ENCODE results near the gene PABPN1. TPM values are rescaled to one million over a fixed set of nuclear protein-coding genes. Genes with fewer than 3 reads are reported as not detected.
A peak's percentile ranks its signal among the peaks of the same experiment; 100 is the strongest.

Gene PABPN1
- total and polyA plus RNA-seq, 2 of the 13 experiments (the other 11 are each of a cell fraction or from before 2014, with no cell fraction given) = 233 to 524 TPM

DNA sequence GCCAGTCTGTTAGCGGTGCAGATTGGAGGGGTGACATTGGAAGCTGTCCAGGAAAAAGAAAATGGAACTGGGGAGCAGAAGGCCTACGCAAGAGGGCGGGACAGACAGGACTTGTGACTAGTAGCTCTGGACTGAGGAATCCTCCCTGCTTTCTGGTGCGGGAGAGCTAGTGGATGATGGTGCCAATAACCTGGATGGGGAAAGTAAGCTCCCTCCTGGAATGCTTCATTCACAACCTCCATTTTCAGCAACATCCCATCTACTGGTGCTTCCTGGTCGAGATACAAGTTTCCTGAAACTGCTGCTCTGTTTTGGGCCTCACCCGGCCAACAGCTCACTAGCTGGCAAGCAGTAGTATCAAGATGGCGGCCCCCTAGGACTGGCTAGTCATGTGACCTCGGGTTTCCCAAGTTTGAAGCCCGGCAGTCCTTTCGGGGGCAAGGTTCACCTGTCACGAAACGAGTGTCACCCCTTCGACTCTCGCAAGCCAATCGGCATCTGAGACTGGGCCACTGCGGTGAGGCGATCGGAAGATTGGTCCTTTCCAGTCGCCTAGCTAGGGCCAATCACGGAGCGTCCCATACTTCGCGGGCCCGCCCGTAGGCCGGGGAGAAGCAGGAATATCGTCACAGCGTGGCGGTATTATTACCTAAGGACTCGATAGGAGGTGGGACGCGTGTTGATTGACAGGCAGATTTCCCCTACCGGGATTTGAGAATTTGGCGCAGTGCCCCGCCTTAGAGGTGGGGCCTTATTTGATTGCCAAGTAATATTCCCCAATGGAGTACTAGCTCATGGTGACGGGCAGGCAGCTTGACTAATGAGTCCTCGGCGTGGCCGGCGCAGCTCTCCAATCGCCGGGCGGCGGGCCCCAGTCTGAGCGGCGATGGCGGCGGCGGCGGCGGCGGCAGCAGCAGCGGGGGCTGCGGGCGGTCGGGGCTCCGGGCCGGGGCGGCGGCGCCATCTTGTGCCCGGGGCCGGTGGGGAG, at the start of gene PABPN1 (continued):
- TF ChIP-seq, protein P1, sequence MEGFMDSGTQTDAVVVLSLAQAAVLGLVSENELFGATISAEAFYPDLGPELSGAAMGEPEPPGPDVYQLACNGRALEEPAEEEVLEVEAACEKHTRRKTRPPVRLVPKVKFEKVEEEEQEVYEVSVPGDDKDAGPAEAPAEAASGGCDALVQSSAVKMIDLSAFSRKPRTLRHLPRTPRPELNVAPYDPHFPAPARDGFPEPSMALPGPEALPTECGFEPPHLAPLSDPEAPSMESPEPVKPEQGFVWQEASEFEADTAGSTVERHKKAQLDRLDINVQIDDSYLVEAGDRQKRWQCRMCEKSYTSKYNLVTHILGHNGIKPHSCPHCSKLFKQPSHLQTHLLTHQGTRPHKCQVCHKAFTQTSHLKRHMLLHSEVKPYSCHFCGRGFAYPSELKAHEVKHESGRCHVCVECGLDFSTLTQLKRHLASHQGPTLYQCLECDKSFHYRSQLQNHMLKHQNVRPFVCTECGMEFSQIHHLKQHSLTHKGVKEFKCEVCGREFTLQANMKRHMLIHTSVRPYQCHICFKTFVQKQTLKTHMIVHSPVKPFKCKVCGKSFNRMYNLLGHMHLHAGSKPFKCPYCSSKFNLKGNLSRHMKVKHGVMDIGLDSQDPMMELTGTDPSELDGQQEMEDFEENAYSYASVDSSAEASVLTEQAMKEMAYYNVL (CRISPR knock-in tag; IDR thresholded peaks at IDR 0.05; ENCODE audit: borderline replicate concordance) = peak; percentile 63; the same call in 1 of the 2 replicates
- no peak; the same call in 1 of the 2 replicates for TF ChIP-seq ZNF468 (CRISPR knock-in tag; IDR thresholded peaks at IDR 0.05)
- TF ChIP-seq, protein P2, sequence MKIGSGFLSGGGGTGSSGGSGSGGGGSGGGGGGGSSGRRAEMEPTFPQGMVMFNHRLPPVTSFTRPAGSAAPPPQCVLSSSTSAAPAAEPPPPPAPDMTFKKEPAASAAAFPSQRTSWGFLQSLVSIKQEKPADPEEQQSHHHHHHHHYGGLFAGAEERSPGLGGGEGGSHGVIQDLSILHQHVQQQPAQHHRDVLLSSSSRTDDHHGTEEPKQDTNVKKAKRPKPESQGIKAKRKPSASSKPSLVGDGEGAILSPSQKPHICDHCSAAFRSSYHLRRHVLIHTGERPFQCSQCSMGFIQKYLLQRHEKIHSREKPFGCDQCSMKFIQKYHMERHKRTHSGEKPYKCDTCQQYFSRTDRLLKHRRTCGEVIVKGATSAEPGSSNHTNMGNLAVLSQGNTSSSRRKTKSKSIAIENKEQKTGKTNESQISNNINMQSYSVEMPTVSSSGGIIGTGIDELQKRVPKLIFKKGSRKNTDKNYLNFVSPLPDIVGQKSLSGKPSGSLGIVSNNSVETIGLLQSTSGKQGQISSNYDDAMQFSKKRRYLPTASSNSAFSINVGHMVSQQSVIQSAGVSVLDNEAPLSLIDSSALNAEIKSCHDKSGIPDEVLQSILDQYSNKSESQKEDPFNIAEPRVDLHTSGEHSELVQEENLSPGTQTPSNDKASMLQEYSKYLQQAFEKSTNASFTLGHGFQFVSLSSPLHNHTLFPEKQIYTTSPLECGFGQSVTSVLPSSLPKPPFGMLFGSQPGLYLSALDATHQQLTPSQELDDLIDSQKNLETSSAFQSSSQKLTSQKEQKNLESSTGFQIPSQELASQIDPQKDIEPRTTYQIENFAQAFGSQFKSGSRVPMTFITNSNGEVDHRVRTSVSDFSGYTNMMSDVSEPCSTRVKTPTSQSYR (CRISPR knock-in tag; IDR thresholded peaks at IDR 0.05; ENCODE audit: borderline replicate concordance) = peak; percentile 57
- TF ChIP-seq CENPX (CRISPR knock-in tag; IDR thresholded peaks at IDR 0.05) = no peak
- no peak for TF ChIP-seq MBD4 (IDR thresholded peaks at IDR 0.05; ENCODE audit: borderline replicate concordance, low read length)
- TF ChIP-seq ZNF672 (CRISPR knock-in tag; IDR thresholded peaks at IDR 0.05) = no peak
- TF ChIP-seq, protein P3, sequence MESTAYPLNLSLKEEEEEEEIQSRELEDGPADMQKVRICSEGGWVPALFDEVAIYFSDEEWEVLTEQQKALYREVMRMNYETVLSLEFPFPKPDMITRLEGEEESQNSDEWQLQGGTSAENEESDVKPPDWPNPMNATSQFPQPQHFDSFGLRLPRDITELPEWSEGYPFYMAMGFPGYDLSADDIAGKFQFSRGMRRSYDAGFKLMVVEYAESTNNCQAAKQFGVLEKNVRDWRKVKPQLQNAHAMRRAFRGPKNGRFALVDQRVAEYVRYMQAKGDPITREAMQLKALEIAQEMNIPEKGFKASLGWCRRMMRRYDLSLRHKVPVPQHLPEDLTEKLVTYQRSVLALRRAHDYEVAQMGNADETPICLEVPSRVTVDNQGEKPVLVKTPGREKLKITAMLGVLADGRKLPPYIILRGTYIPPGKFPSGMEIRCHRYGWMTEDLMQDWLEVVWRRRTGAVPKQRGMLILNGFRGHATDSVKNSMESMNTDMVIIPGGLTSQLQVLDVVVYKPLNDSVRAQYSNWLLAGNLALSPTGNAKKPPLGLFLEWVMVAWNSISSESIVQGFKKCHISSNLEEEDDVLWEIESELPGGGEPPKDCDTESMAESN (CRISPR knock-in tag; conservative IDR thresholded peaks at IDR 0.05) = peak; percentile 91
- TF ChIP-seq ZFY (CRISPR knock-in tag; IDR thresholded peaks at IDR 0.05) = peak; percentile 95
- TF ChIP-seq, protein P4, sequence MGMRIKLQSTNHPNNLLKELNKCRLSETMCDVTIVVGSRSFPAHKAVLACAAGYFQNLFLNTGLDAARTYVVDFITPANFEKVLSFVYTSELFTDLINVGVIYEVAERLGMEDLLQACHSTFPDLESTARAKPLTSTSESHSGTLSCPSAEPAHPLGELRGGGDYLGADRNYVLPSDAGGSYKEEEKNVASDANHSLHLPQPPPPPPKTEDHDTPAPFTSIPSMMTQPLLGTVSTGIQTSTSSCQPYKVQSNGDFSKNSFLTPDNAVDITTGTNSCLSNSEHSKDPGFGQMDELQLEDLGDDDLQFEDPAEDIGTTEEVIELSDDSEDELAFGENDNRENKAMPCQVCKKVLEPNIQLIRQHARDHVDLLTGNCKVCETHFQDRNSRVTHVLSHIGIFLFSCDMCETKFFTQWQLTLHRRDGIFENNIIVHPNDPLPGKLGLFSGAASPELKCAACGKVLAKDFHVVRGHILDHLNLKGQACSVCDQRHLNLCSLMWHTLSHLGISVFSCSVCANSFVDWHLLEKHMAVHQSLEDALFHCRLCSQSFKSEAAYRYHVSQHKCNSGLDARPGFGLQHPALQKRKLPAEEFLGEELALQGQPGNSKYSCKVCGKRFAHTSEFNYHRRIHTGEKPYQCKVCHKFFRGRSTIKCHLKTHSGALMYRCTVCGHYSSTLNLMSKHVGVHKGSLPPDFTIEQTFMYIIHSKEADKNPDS (CRISPR knock-in tag; IDR thresholded peaks at IDR 0.05) = no peak; the same call in 1 of the 2 replicates
- TF ChIP-seq SIX1 (CRISPR knock-in tag; IDR thresholded peaks at IDR 0.05; ENCODE audit: borderline replicate concordance) = peak; percentile 70; the same call in 1 of the 2 replicates
- peak; percentile 91 for TF ChIP-seq CCAR2 (optimal IDR thresholded peaks at IDR 0.05; ENCODE audit: low read depth, low read length)
- TF ChIP-seq, protein P5, sequence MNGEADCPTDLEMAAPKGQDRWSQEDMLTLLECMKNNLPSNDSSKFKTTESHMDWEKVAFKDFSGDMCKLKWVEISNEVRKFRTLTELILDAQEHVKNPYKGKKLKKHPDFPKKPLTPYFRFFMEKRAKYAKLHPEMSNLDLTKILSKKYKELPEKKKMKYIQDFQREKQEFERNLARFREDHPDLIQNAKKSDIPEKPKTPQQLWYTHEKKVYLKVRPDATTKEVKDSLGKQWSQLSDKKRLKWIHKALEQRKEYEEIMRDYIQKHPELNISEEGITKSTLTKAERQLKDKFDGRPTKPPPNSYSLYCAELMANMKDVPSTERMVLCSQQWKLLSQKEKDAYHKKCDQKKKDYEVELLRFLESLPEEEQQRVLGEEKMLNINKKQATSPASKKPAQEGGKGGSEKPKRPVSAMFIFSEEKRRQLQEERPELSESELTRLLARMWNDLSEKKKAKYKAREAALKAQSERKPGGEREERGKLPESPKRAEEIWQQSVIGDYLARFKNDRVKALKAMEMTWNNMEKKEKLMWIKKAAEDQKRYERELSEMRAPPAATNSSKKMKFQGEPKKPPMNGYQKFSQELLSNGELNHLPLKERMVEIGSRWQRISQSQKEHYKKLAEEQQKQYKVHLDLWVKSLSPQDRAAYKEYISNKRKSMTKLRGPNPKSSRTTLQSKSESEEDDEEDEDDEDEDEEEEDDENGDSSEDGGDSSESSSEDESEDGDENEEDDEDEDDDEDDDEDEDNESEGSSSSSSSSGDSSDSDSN (CRISPR knock-in tag; IDR thresholded peaks at IDR 0.05) = peak; percentile 77
- no peak for TF ChIP-seq EZH2 (conservative IDR thresholded peaks at IDR 0.05; ENCODE audit: low read depth, low read length)
- TF ChIP-seq, protein P6, sequence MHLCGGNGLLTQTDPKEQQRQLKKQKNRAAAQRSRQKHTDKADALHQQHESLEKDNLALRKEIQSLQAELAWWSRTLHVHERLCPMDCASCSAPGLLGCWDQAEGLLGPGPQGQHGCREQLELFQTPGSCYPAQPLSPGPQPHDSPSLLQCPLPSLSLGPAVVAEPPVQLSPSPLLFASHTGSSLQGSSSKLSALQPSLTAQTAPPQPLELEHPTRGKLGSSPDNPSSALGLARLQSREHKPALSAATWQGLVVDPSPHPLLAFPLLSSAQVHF (CRISPR knock-in tag; IDR thresholded peaks at IDR 0.05) = peak; percentile 91; the same call in 1 of the 2 replicates
